Activated CD4-positive, alpha-beta T cell treated with anti-CD3 and anti-CD28 coated beads for 4 hours (primary cell): ENCODE measurements around the gene GMDS.

Experiments used
- DNase-seq, 2 donors: peaks; one replicate each; pipeline ENCODE4 v3.0.0-alpha.2; 2020

GMDS gene

DNA sequence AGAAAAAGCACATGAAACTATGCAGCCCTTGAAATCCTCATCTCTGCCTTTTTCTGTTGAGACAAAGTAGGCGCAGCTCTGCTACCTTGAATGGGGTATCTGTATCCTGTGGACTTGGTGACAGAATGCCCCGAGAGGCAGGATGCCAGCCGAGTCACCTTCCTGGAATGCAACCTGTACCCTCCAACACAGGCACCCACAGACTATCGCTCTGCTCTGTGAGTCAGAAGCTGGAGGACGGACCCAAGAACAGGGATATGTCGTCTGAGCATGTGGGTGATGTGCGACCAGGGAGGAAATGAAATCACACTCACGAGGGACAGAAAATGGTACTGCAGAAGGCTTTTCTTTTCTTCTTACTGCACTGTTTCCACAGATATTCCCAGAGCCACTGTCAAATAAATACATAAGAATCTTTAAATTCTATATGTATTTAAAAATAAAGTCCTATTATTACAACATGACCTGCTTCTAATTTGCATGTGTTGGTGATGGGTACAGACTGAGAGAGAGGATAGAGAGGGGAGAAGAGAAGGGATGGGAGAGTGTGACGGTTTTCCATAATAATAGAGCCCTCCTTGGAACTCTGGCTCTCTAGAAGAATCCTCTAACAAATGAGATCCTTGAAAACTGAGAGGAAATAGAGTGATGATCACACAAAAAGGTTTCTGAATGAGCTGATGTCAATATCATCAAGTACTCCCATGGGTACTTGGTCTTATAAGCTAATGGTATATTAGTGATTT lies 327.6 kb downstream of the GMDS start:
- no peak for DNase-seq

GRCh38 chr6:1916334-1917070 lies 328.9 kb downstream of the GMDS start:
- DNase-seq, result no peak

DNA sequence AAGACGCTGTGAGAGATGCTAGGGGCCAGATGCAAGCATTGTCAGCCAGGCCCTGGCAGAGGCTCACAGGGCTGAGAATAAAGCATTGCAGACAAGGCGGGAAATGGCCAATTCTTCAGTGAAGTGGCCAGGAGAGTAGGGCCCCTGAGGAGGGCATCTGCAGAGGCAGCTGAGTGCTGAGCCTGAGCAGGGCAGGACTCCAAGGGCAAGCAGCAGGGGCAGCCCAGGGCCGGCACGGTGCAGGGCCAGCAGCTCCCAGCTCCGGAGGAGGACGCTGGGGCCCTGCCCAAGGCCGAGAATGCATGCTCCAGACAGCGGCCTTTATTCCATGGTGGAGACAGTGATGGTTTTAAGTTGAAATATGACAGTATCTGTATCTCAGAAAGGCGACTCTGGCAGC lies 330.2 kb downstream of the GMDS start:
- DNase-seq, result no peak

DNA sequence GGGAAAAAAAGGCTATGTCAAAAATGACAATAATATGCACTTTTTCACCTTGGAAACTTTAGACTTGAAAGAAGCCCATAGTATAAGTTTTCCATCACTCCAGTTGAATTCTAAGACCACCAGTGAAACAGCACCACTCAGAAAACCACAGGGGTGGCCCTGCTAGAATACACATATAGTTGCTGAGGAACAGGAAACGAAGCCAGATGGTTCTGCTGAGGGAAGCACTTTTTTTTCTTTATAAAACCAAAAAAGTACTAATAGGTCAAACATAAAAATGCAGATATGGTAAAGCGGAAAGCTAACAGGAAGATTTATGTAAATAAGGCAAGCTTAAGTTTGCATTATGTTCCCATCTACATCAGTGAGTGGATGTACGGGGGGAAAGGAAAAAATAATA lies 331.8 kb downstream of the GMDS start:
- no peak for DNase-seq

- DNase-seq, result no peak
Measured at GRCh38 chr6:1912731-1913130, 332.7 kb downstream of the GMDS start.

DNA sequence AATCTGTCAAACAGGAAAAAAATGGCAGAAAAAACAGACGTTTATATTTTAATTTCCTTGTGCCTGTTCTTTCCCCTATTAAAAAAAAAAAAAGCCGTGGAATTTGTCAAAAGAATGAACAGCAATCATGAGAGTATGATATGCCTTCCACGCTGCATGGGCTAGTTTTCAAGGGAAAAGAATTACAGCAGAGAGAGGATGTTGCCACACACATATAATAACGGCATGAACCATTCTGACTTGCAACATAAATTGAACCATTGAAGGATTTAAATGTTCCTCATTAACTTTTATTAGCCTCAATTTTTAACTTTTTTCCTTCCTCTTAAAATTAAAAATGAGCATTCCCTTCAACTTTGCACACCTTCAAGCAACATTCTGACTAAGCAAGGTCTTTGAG lies 333.9 kb downstream of the GMDS start:
- no peak for DNase-seq

- no peak for DNase-seq
Measured at GRCh38 chr6:1910621-1911407, 334.6 kb downstream of the GMDS start.

DNA sequence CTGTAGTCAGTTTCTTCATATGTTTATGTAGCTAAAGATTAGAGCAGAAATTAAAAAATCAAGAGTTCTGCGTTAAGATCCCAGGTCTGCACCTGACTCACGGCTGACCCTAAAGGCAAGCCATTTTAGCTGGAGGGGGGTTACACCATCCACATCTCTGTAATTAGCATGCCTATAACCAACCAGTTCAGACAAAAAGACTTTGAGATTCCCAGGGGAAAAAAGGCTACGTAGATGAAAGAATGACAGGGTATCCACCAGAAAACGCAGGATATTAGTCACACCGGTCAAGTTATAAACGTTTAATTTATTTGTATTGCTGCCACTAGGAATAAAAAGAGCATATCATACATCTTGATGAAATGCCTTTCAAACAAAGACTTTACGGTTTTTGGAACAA lies 336.6 kb downstream of the GMDS start:
- no peak for DNase-seq

DNA sequence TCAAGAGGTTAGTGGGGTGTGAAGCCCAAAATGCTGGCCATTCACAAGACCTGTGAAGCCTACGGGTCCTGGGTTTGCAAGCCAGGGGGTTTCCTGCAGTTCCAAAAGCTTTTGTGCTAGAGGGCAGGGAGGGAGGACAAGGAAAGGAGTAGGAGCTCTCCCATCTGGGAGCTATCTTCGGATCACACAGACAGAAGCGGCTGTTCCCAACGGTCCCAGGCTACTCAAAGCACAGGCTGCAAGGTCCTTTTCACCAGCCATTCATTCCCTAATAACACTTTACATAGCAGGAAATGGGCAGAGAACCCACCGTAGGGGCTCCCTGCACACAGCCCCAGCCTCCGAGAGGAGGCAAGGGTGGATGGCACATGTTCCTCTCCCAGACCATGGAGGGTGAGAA lies 338.8 kb downstream of the GMDS start:
- DNase-seq, result no peak

DNA sequence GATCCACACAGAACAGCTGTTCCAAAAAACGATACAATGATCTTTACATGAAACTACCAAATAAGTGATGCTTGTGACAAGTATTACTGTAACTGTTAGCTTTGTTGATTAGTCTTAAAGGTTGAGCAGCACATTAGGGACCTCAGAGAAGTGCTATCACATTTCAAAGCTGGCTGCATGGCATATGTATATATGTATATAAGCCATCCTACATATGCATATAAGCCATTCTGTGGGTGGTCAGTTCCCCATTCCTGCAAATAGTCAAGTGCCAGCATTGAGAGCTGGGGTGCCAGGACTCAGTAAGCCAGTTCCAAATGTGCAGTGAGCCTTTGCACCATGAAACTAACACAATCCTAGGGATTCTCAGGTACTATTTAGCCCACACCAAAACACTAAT lies 339.4 kb downstream of the GMDS start:
- no peak for DNase-seq

GRCh38 chr6:1904898-1905297 lies 340.5 kb downstream of the GMDS start:
- no peak for DNase-seq

- DNase-seq, result no peak
Measured at GRCh38 chr6:1904466-1904799, 341.0 kb downstream of the GMDS start.

DNA sequence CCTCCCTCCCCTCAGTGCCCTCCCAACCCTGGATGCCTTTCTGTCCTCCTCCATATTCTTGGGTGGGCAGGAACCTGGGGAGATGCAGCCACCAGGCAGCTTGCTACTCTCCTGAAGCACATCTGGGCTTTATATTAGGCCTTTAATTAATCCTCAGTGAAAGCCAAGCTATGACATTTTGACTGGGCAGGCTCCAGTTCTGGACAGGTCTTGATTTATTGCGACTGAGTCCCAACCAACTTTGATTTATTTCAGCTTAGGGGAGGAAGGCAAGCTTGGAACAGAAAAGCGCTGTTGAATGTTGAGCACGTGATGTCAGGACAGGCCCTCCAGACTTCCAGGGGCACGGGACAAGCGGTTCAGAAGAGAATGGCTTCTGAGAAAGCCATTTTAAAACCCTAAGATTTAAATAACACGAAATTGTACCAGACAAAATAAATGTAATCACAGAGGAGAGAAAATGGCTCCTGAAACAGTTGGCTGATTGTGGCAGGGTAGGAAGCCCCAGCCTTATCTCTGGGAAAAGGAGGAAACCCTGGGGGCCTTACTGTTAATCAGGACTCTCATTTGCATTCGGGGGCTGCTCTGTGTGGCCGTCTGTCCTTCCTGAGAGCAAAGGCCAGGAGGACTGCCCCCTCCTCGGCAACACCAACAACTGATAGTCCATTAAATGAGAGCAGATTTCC lies 341.5 kb downstream of the GMDS start:
- no peak for DNase-seq

- DNase-seq, result no peak
Measured at GRCh38 chr6:1901556-1901955, 343.8 kb downstream of the GMDS start.

GRCh38 chr6:1896897-1897296 lies 348.5 kb downstream of the GMDS start:
- DNase-seq, result no peak

GRCh38 chr6:1895721-1896120 lies 349.7 kb downstream of the GMDS start:
- DNase-seq, result no peak

- DNase-seq, result no peak
Measured at GRCh38 chr6:1894954-1895353, 350.5 kb downstream of the GMDS start.

- DNase-seq, result no peak
Measured at GRCh38 chr6:1893470-1894130, 351.8 kb downstream of the GMDS start.

DNA sequence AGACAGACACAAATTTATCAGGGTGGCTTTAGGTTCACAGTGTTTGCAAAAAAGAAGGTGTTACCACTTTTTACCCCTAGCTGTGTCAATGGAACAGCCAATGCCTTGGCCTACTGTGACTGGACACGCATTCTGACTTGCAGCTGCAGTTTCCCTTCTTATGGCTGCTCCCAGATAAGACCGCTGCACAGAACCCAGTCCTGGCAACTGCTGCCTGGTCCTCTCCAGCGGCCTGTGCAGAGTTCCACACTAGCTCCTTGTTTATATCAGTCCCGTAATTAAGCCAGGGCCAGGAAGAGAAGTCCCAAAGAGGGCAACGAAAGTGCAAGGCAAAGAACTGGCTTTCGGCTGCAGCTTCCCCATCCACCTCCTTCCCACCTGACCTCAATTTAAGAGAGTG lies 352.7 kb downstream of the GMDS start:
- DNase-seq, result no peak

- no peak for DNase-seq
Measured at GRCh38 chr6:1890987-1891386, 354.4 kb downstream of the GMDS start.

- no peak for DNase-seq
Measured at GRCh38 chr6:1890071-1890470, 355.3 kb downstream of the GMDS start.

DNA sequence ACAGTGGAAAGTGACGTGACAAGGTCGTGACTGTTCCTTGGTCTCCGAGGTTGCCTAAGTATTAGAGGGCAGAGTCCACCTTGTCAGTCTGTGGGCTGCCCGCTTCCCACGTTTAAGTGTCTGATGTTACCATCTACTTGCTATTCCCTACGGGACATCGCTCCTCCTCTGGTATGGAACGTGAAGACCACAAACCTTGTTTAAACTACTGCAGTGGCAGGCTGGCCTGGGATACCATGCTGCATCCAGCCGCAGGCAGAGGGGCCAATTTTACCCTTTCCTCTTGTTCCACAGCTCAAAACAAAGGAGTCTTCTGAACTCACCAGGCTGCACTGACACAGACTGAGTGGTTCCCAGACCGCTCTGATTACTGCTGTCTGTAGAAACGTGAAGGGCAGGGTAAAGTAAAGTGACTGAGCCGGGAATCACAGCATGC lies 359.8 kb downstream of the GMDS start:
- no peak for DNase-seq

DNA sequence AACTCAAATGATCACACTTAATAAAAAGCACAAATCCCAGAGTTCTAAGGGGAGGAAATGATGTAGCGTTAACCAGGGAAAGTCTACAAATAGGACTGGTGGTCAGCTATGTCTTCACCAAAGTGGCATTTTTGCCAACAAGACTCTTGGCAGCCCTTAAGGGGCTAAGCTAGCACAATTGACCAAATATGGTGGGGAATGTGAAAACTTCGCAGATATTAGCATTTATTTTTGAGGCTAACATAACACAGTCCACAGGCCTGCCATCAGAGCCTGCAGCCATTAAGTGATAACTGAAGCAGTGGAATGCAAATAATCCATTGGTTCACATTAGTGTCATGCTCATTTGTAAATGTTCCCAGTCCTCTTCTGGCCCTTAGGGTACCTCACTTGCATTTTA lies 361.1 kb downstream of the GMDS start:
- DNase-seq, result no peak
